Measurements from ENCODE around the gene CDNF. TPM values are rescaled to one million over a fixed set of nuclear protein-coding genes. Genes with fewer than 3 reads are reported as not detected.
A peak's percentile ranks its signal among the peaks of the same experiment; 100 is the strongest.

Gene CDNF
- polyA plus RNA-seq, 3 donors, result 2.0 to 5.1 (median 4.0) TPM

DNA sequence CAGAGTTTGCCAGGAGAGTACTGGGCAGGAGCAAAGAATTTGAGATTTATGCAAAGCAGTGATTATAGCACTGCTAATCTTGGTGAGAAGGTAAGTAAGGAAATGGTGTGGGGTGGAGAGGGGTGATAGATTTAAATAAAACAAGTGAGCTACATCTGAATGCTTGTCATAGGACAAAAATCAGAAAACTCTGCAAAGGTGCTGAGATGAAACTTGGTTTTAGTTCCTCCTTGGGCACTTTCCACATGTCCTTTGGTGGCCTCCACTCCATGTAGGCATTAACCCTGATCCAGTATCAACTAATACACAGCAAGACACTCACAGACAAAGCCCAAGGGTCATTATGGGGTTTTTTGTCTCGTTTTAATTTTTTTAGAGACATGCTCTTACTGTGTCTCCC is 37.4 kb downstream of the CDNF start:
- no peak for DNase-seq

DNA sequence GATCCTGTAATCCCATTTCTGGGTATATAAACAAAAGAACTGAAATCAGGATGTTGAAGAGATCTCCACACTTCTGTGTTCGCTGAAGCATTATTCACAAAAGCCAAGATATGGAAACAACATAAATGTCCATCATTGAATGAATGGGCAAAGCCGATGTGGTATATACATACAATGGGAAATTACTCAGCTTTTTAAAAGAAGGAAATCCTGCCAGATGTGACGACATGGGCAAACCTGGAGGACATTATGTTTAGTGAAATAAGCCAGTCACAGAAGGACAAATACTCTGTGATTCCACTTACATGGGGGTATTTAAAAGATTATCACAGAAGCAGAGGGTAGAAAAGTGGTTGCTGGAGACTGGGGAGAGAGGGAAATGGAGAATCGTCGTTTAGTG is 39.2 kb downstream of the CDNF start:
- DNase-seq, result no peak

DNA sequence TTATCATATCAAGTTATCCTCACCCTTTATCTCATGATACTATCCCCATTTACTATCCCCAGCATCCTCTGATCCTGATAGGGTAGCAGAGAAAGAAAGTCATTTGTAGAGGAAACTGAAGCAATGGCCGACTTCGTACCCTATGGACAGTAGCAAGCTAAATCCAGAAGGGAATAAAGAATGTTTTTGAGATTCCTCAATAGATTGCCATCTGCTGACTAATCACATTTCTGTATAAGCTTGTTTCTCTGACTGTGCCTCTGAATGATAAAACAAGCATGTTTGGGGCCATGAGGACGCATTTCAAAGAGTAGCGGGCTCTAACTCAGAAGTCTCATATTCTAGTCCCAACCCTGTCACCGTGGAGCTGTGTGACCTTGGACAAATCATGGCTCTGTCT is 49.9 kb downstream of the CDNF start:
- DNase-seq, result no peak

DNA sequence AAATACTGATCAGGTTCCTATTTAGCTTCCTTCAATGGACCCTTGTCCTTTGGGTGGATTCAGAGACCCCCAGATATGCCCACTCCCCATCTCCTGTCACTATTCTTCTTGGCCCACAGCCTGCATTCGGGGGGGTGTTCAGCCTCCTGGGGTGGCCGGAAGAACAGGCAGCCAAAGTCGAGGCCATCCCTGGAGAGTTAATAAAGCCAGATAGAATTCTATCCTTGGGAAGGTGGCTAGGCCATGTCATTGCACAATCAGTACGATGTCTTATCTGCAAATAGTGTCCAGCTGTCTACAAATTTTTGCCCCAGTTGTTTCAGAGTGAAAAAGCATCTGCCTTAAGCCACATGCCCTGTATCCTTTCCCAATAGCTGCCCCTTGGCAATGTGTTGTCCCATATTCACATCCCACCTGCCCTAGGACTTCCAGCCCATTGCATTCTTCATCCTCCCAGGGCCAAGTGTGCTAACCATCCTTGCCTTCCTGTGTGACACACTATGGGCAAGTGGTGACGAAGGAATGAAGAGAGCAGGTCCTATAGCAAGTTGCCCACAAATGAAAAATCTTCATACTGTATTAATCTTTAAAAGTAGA is 53.3 kb downstream of the CDNF start:
- no peak for DNase-seq

DNA sequence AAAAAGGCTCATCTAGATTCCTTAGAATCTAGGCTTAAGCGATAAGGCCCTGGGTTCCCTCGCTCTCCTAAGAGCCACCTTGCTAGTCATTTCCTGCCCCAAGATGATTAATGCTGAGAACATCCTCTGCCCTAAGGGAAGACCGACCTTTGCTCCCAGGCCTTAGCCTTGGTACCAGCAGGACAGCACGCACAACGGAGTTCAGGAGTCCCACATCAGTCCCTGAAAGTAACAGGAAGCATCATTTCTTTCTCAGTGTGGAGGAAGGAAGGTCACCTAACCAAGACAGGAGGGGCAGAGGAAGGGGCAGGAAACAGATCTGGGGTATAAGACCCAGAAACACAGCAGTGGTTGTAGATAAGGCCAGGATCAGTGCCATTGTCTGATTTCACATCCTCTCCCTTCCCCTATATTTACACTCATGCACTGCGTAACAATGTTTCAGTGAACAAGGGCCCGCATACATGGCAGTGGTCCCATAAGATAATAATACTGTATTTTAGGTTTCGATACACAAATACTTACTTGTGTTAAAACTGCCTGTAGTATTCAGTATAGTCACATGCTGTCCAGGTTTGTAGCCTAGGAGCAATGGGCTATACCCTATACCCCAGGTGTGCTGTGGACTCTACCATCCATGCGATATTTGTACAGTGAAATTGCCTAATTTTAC is 55.0 kb downstream of the CDNF start:
- DNase-seq, result peak; percentile 7

DNA sequence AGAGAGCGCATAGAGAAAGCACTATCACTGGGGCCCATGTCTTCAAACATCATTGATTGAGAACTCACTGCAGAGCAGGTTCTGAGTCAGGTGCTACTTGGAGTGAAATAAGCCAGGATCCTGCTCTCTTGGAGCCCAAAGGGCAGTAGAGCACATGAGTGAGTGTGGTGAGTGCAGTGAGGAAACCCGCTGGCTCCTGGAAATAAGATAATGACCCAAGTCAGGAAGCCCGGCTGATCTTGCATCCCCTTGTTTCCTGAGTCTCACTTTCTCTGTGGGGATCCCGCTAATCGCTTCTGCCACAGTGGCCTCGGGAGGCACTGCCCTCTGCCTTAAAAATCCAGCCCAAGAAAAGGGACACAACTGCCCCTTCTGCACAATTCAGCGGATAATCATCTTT is 56.1 kb downstream of the CDNF start:
- DNase-seq, result no peak

DNA sequence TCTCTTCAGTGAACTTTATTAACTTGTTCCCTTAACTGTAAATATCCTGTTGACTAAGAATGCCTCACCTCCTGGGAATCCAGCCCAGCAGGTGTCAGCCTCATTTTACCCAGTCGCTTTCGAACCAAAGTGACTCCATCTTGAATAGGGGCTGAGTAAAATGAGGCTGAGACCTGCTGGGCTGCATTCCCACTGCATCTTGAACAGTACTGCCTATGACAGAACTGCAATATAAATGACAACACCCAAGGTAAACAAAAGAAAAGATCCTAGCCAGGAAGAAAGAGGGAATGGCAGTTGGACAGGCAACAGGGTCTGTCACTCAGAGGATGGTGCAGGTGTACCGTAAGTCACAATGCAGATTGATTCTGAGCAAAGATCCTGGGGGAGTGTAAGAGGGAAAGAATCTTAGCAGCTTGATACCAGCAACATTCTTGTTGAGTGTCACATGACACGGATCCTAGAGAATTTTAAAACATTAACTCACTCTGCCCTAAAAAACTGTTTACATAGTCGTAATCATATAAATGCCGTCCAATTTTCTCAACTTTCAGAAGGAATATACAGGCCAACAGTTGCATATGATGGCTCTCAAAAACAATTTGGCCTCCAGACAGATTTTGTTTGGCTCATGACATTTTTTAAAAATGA is 58.7 kb downstream of the CDNF start:
- no peak for DNase-seq

DNA sequence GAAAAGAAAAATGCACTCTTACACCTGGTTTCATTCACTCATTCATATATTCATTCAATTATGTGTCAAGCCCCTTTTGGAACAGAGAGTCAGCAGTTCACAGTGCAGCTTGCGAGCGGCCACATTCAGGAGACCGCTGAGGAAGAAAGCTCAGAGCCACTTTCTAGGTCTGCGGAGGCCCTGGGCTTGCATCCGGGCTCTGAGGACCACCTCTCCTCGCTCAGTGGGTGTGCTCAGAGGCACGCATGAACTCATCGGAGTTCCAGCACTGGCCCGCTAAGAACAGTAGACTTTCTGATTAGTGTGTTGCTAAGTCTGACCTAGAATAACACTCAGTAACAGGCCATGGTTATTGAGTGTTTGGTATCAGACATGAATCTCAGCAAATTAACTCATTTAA is 61.3 kb downstream of the CDNF start:
- DNase-seq, result no peak

DNA sequence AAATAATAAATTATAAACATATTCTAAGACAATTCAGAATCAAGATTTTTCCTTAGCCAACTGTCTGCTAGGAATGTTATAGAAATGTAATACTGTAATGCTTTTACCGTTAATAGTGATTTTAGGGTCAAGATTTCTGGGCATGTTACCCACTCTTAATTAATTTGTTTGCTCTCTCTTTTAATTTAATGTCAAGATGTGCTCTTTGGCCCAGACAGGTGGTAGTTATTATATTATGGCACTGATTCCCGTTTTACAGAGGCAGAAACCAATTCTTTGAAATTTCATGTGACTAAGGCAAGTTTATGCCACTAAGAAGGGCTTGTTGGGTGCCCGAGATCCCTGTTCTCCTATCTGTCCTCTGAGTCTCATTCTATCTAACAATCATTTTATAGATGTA is 62.2 kb downstream of the CDNF start:
- no peak for DNase-seq

DNA sequence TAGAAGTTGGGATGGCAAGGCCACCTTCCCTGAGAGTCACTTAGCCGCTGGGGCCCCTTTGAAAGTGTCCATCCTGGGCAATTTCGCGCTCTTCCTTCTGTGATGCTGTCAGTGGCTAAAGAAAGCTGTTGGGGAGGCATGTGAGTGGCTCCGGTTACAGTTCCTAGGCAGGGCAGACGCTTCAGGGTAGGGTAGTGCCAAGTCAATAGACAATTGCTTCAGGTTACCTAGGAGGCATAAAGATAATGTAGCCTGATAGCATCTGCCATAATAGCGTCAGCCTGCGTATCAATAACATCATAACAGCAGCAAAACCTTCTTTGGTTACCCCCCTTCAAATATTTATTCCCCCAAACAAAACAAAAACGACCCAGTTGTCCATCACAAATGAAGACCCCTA is 63.0 kb downstream of the CDNF start, which contains the start of gene FAM107B:
FAM107B (minus strand) TSS at position 101 of the 400 bp plus-strand sequence. CDS start 234 bp downstream, outside the sequence.
- no peak for DNase-seq

DNA sequence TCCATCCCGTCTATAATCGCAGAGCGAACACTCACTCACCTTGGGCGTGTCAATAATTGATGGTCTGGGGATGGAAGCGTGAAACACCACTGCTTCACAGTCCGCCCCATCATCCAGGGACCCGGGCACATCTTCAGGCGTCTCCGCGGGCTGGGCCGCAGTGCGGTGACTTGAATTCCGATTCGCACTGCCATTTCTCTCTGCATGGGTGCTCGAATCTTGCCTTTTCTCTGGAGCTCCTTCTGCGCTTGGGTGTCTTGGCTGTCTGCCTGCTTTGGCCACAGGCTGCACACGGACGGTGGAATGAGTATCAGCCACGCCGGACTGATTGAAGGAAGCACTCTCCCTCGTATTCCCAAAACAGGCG is 63.6 kb downstream of the CDNF start:
- DNase-seq, result no peak

DNA sequence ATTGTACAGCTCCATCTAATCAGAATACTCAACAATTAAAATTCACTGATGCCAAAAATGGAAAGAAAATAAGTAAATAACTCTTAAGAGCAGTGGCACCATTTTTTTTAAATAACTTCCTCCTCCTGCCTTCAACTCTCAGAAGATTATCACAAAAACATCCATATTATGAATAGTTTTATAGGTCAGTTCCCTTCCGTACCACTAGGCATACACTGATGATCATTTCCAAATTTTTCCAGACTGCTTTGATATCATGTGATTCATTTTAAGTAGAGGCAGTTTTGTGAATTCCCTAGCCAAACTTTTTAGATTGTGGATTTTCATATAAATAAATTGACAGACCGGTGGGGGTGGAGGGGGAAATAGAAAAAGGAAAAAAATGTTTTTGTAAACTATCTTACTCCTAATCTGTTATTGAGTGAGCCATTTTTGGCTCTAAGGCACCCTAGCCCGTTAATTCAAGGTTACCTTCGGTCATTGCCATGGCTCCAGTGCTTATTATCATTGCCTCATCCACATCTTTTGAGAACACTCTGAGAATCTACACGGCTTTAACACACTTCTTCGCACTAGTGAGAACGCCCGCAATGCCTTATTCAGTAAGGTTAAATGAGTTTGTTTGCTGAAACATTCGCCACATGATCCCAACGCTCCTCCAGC is 64.2 kb downstream of the CDNF start:
- DNase-seq, result no peak

DNA sequence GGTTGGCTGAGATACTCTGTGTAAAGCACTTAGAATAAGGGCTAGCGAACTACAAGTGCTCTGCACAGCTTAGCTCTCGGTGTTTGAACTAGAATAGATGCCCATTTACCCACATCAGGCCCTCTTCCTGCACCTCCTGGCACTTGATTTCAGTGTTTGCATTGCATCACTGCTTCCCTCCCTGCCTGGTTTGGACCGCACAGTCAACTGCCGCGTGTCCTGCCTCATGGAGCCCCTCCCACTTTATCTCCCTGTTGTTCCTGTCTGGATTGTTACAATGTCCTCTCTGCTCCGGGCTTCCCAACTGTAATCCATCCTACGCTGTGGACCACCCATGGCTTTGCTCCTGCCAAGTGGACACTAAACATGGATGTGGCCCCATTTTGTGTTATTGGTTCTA is 65.4 kb downstream of the CDNF start:
- DNase-seq, result no peak

DNA sequence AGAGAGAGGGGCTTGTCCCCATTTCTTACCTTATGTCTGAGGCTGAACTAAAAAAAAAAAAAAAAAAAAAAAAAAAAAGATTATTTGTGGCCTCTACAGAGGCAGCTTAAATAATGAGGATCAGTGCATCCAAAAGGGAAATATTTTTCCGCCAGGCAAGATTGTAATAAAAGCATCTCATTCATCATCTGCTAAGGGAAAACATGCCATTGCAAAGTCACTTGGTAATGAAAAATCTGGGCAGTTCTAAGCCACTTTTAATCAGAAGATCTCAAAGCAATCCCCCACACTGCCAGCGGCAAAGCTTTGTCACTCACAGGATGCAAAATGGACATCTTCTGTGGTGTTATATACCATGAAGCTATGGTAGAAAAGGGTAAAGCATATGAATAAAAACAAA is 66.9 kb downstream of the CDNF start:
- no peak for DNase-seq

Other genes starting within 250 kb of the CDNF start
- 100 to 1,000 TPM in 1 of 3 donors, 10 to 100 TPM in 2; 80.1 to 108 (median 96.5) TPM for gene FAM107B, start 63.1 kb downstream of the CDNF start, polyA plus RNA-seq (ENCODE audit: insufficient read length in 3 of 3)
- 10 to 100 TPM; 17.4 to 24.5 (median 22.8) TPM for gene HSPA14, start 269 bp upstream of the CDNF start, polyA plus RNA-seq (ENCODE audit: insufficient read length in 3 of 3)
- 10 to 100 TPM; 14.4 to 18.1 (median 17.8) TPM for gene MSANTD7, start 269 bp upstream of the CDNF start, polyA plus RNA-seq (ENCODE audit: insufficient read length in 3 of 3)
- 10 to 100 TPM; 18.4 to 19.6 (median 18.9) TPM for gene SUV39H2, start 40.8 kb upstream of the CDNF start, polyA plus RNA-seq (ENCODE audit: insufficient read length in 3 of 3)
- gene DCLRE1C, start 116.1 kb upstream of the CDNF start, polyA plus RNA-seq (ENCODE audit: insufficient read length in 3 of 3), result 10 to 100 TPM; 12.4 to 20.4 (median 17.7) TPM
- gene MEIG1, start 121.4 kb upstream of the CDNF start, polyA plus RNA-seq (ENCODE audit: insufficient read length in 3 of 3), result 1 to 10 TPM; 1.1 to 2.2 (median 1.5) TPM
- gene OLAH, start 205.9 kb upstream of the CDNF start, polyA plus RNA-seq (ENCODE audit: insufficient read length in 3 of 3), result 1 to 10 TPM in 1 of 3 donors, under 1 TPM in 2; 0.34 to 1.0 (median 0.68) TPM